ENCODE results near the gene PPIA. TPM values are rescaled to one million over a fixed set of nuclear protein-coding genes. Genes with fewer than 3 reads are reported as not detected.
A peak's percentile ranks its signal among the peaks of the same experiment; 100 is the strongest.

PPIA gene
- total RNA-seq (1,341 TPM), polyA plus RNA-seq (ENCODE audit: insufficient read depth in 1 of 8, insufficient read length in 8 of 8, low replicate concordance in 1 of 8) (1,000 to 10,000 TPM in 1 of 8 donors, 100 to 1,000 TPM in 7; 718 to 1,009 (median 821) TPM)
- long read RNA-seq, donor 1, transcript PPIA-203 (4 exons, 544 nt) = minor isoform, 5 of 363 reads
- long read RNA-seq, donor 1, transcript PPIA-204 (5 exons, 2,238 nt) = major isoform, 325 of 363 reads
- long read RNA-seq, donor 1, partial matches to known transcripts = 23 of 363 reads
- long read RNA-seq, donor 1, other reads (novel, unspliced or antisense) = 0 of 363 reads
- long read RNA-seq, donor 2, transcript PPIA-204 (5 exons, 2,238 nt) = major isoform, 92 of 104 reads
- long read RNA-seq, donor 2, partial matches to known transcripts = 7 of 104 reads
- long read RNA-seq, donor 2, other reads (novel, unspliced or antisense) = 0 of 104 reads
- long read RNA-seq, donor 3, transcript PPIA-204 (5 exons, 2,238 nt) = major isoform, 522 of 580 reads
- long read RNA-seq, donor 3, transcript PPIA-208 (6 exons, 907 nt) = minor isoform, 7 of 580 reads
- long read RNA-seq, donor 3, transcript PPIA-203 (4 exons, 544 nt) = minor isoform, 5 of 580 reads
- long read RNA-seq, donor 3, partial matches to known transcripts = 27 of 580 reads
- long read RNA-seq, donor 3, other reads (novel, unspliced or antisense) = 13 of 580 reads
- long read RNA-seq, donor 4, transcript PPIA-201 (6 exons, 818 nt) = minor isoform, 7 of 746 reads
- long read RNA-seq, donor 4, transcript PPIA-204 (5 exons, 2,238 nt) = major isoform, 651 of 746 reads
- long read RNA-seq, donor 4, transcript PPIA-203 (4 exons, 544 nt) = minor isoform, 6 of 746 reads
- long read RNA-seq, donor 4, partial matches to known transcripts = 41 of 746 reads
- long read RNA-seq, donor 4, other reads (novel, unspliced or antisense) = 37 of 746 reads
- long read RNA-seq, donor 5, transcript PPIA-208 (6 exons, 907 nt) = minor isoform, 9 of 2,073 reads
- long read RNA-seq, donor 5, transcript PPIA-201 (6 exons, 818 nt) = minor isoform, 22 of 2,073 reads
- long read RNA-seq, donor 5, transcript PPIA-204 (5 exons, 2,238 nt) = major isoform, 1,795 of 2,073 reads
- long read RNA-seq, donor 5, transcript PPIA-203 (4 exons, 544 nt) = minor isoform, 31 of 2,073 reads
- long read RNA-seq, donor 5, partial matches to known transcripts = 145 of 2,073 reads
- long read RNA-seq, donor 5, other reads (novel, unspliced or antisense) = 66 of 2,073 reads
- long read RNA-seq, donor 6, transcript PPIA-201 (6 exons, 818 nt) = minor isoform, 17 of 1,626 reads
- long read RNA-seq, donor 6, transcript PPIA-203 (4 exons, 544 nt) = minor isoform, 16 of 1,626 reads
- long read RNA-seq, donor 6, transcript PPIA-207 (3 exons, 570 nt) = minor isoform, 6 of 1,626 reads
- long read RNA-seq, donor 6, transcript PPIA-204 (5 exons, 2,238 nt) = major isoform, 1,467 of 1,626 reads
- long read RNA-seq, donor 6, partial matches to known transcripts = 58 of 1,626 reads
- long read RNA-seq, donor 6, other reads (novel, unspliced or antisense) = 56 of 1,626 reads
- long read RNA-seq, donor 7, transcript PPIA-203 (4 exons, 544 nt) = minor isoform, 19 of 1,822 reads
- long read RNA-seq, donor 7, transcript PPIA-207 (3 exons, 570 nt) = minor isoform, 6 of 1,822 reads
- long read RNA-seq, donor 7, transcript PPIA-201 (6 exons, 818 nt) = minor isoform, 6 of 1,822 reads
- long read RNA-seq, donor 7, transcript PPIA-204 (5 exons, 2,238 nt) = major isoform, 1,174 of 1,822 reads
- long read RNA-seq, donor 7, partial matches to known transcripts = 538 of 1,822 reads
- long read RNA-seq, donor 7, other reads (novel, unspliced or antisense) = 77 of 1,822 reads
- long read RNA-seq, donor 8, transcript PPIA-203 (4 exons, 544 nt) = minor isoform, 8 of 902 reads
- long read RNA-seq, donor 8, transcript PPIA-204 (5 exons, 2,238 nt) = major isoform, 807 of 902 reads
- long read RNA-seq, donor 8, transcript PPIA-201 (6 exons, 818 nt) = minor isoform, 7 of 902 reads
- long read RNA-seq, donor 8, partial matches to known transcripts = 71 of 902 reads
- long read RNA-seq, donor 8, other reads (novel, unspliced or antisense) = 5 of 902 reads
- long read RNA-seq, donor 9, transcript PPIA-201 (6 exons, 818 nt) = minor isoform, 5 of 722 reads
- long read RNA-seq, donor 9, transcript PPIA-203 (4 exons, 544 nt) = minor isoform, 13 of 722 reads
- long read RNA-seq, donor 9, transcript PPIA-204 (5 exons, 2,238 nt) = major isoform, 606 of 722 reads
- long read RNA-seq, donor 9, partial matches to known transcripts = 77 of 722 reads
- long read RNA-seq, donor 9, other reads (novel, unspliced or antisense) = 17 of 722 reads
- long read RNA-seq, donor 10, transcript PPIA-201 (6 exons, 818 nt) = minor isoform, 6 of 1,608 reads
- long read RNA-seq, donor 10, transcript PPIA-204 (5 exons, 2,238 nt) = major isoform, 1,046 of 1,608 reads
- long read RNA-seq, donor 10, transcript PPIA-208 (6 exons, 907 nt) = minor isoform, 7 of 1,608 reads
- long read RNA-seq, donor 10, partial matches to known transcripts = 463 of 1,608 reads
- long read RNA-seq, donor 10, other reads (novel, unspliced or antisense) = 78 of 1,608 reads
- long read RNA-seq, donor 11, transcript PPIA-207 (3 exons, 570 nt) = minor isoform, 5 of 859 reads
- long read RNA-seq, donor 11, transcript PPIA-201 (6 exons, 818 nt) = minor isoform, 11 of 859 reads
- long read RNA-seq, donor 11, transcript PPIA-204 (5 exons, 2,238 nt) = major isoform, 729 of 859 reads
- long read RNA-seq, donor 11, transcript PPIA-203 (4 exons, 544 nt) = minor isoform, 9 of 859 reads
- long read RNA-seq, donor 11, partial matches to known transcripts = 82 of 859 reads
- long read RNA-seq, donor 11, other reads (novel, unspliced or antisense) = 17 of 859 reads

DNA sequence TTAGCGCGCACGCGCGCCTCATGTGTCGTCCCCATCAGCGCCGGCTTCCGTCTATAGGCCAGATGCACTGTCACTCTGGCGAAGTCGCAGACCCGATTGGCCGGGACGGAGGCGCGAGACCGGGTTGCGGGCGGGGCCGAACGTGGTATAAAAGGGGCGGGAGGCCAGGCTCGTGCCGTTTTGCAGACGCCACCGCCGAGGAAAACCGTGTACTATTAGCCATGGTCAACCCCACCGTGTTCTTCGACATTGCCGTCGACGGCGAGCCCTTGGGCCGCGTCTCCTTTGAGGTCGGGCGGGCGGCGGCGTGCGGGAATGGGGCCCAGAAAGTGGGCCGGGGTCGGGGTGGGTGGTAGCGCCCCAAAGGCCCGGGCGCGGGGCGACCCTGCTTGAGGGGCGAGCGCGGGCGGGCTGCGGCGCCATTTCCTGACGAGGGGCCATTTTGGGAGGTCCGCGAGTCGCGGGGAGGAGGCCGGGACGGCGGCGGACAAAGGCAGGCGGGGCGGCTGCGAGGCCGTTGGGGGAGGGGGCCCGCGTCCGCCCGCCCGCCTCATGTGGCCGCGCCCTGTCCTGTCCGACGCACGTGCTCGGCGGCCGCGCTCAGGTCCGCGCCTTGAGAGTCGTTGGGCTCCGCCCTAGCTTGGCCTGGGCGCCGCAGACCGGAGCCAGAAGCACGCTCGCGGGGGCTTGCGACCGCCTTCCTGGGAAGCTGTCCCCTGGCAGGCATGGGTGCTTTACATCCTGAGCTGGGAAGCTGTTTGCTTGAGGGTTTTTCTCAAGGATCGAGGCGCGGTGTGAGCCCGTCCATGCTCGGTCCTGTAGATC, at the start of gene PPIA:
TSS of gene PPIA (plus strand) at position 178 of the 825 bp plus-strand sequence. CDS start at position 222, 44 bp downstream.
- DNase-seq = peak; percentile 100
- peaks cover 25% of the 10 kb centered on the region for H3K36me3 ChIP-seq (ENCODE audit: control insufficient read depth, insufficient read depth, low read length)
- H3K27me3 ChIP-seq (ENCODE audit: control insufficient read depth, insufficient read depth, low read length) = no peaks in the 10 kb centered on the region
- WGBS (ENCODE audit: insufficient coverage) = under 1% methylated on average over 94 of the region's 99 CpGs
- peak within 1 kb of the TSS; percentile 99 for H3K27ac ChIP-seq (ENCODE audit: low read length)
- H3K4me1 ChIP-seq (ENCODE audit: control insufficient read depth, insufficient read depth, low read length) = peaks cover 16% of the 10 kb centered on the region
- H3K4me3 ChIP-seq (ENCODE audit: low read length) = peak within 1 kb of the TSS; percentile 91
- no peaks in the 10 kb centered on the region for H3K9me3 ChIP-seq (replicated peaks; ENCODE audit: control insufficient read depth, low read depth, low read length)

DNA sequence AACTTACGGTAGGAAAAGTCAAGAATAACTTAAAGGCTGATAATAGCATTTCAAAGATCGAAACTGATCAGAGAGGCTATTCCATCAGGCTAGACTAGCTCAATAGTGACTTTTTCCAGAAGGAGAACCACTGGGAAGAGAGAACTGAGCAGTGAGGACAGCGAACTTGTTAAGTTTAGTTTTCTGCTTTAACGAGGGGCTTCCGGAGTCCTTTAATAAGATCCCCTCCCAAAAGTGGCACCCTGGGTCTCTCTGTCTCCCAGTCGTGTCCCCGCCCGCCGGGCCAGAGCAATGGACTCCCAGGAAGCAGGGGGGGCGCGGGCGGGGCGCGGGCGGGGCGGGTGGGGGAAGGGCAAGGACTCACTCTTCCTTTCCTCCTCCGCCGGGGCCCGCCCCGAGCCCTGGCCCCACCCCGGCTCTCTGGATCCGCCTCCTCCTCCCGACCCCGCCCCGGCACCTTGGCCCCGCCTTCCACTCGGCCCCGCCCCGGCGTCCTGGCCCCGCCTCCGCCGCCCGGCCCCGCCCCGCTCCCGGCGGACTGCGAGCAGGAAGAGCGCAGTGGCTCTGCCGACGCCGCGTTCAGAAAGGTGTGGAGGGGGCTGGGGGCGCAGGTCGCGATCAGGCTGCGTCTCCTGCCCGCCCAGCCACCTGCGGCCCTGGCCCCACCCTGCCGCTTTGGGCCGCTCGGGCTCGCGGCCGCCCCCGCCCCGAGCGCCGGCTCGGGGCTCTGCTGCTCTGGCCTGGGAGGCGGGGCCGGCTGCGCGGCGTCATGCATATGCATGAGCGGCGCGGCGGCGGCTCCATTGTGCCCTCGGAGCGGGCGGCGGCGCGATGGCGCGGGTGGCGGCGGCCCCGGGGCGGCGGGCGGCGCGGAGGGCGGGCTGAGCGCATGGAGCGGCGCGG, 48.2 kb upstream of the PPIA start, which contains the start of gene ZMIZ2:
TSS of gene ZMIZ2 (plus strand) at position 803 of the 903 bp plus-strand sequence. CDS start 7,403 bp downstream, outside the sequence.
- DNase-seq = peak; percentile 95
- Histone ChIP-seq H3K27me3 (ENCODE audit: control insufficient read depth, insufficient read depth, low read length) (no peaks in the 10 kb centered on the region), H3K36me3 (ENCODE audit: control insufficient read depth, insufficient read depth, low read length) (peaks cover 17% of the 10 kb centered on the region), H3K9me3 (replicated peaks; ENCODE audit: control insufficient read depth, low read depth, low read length) (no peaks in the 10 kb centered on the region), H3K4me1 (ENCODE audit: control insufficient read depth, insufficient read depth, low read length) (peaks cover 23% of the 10 kb centered on the region), H3K27ac (ENCODE audit: low read length) (peak within 1 kb of the TSS; percentile 89), H3K4me3 (ENCODE audit: low read length) (peak within 1 kb of the TSS; percentile 85)
- under 1% methylated on average over 78 of the region's 92 CpGs for WGBS (ENCODE audit: insufficient coverage)

DNA sequence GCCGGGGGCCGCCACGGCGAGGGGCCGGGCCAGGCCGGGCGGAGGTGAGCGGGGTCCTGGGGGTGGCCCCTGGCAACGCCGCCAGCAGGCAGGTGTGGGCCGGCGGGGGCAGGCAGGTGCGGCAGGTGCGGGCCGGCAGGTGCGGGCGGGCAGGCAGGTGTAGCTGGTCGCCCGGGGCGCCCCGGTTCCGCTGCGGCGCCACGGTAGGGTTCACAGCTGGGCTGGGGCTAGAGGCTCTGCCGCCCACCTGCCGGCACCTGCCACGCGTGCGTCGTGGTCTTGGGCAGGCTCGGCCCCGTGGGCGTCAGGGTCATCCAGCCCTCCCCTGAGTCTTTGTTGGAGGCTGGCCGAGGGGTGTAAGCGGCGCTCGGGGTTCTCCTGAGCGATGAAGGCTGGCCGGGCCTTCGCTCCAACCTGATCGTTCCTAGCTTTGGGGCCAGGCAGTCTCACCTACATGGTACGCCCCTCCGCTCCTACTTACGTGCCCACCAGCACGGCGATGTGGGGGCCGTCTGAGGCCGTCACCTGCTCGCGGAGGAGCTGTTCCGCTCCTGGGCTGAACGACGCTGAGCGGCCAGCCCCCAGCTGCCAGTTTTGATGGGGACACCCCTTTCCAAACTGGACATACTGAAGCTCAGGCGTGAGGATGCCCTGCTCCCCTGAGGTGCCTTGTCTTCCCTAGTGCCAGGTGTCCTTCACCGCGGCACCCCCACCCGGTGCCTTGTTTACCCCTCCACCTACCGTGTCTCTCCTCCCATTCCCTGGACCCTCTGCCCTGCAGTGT, 47.3 kb upstream of the PPIA start:
- H3K36me3 ChIP-seq (ENCODE audit: control insufficient read depth, insufficient read depth, low read length) = peaks cover 17% of the 10 kb centered on the region
- peak overlapping the region; percentile 85 for H3K4me3 ChIP-seq (ENCODE audit: low read length)
- no peaks in the 10 kb centered on the region for H3K9me3 ChIP-seq (replicated peaks; ENCODE audit: control insufficient read depth, low read depth, low read length)
- peak overlapping the region; percentile 21 for H3K27ac ChIP-seq (ENCODE audit: low read length)
- 2% methylated on average over 51 of the region's 60 CpGs for WGBS (ENCODE audit: insufficient coverage)
- no peak for DNase-seq
- no peaks in the 10 kb centered on the region for H3K27me3 ChIP-seq (ENCODE audit: control insufficient read depth, insufficient read depth, low read length)
- peaks cover 24% of the 10 kb centered on the region for H3K4me1 ChIP-seq (ENCODE audit: control insufficient read depth, insufficient read depth, low read length)

DNA sequence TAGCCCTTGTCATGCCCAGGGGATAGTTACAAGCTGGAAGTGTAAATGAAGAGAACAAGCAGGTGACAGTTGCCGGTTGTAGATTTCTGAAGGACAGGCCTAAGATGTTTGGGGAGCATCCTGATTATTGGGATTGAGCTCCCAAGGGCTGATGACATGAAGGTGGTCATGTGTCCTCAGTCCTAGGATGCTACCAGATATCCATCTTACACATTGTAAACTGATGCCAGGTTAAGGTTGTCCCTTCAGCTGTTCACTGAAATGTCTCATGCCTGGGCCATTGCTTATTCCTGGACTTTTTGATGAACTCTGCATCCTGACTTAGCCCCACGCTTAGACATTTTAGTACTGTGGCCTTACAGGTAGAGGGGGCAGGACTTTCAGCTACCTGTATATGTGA, 46.5 kb upstream of the PPIA start:
- Histone ChIP-seq H3K4me1 (ENCODE audit: control insufficient read depth, insufficient read depth, low read length) (peaks cover 33% of the 10 kb centered on the region), H3K27ac (ENCODE audit: low read length) (no peak overlapping the region)

DNA sequence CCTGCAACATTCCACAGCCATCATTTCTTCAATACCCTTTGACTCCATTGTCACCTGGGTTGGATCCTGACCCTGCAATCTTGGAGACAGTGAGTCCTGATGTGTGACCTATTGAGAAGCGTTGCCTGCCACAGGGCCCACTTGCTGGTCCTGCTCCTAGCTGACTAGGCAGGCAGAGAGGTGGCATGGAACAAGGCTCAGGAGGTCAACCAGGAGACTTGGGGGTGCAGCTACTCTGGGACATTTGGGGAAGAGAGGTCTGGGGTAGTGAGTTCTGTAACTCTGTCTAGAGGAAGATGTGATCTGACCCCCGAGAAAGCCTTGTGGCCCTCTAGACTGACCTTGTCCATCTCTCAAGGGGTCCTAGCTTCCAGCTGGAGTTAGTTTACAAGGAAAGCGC, 46.1 kb upstream of the PPIA start:
- Histone ChIP-seq H3K27ac (ENCODE audit: low read length) (no peak overlapping the region), H3K36me3 (ENCODE audit: control insufficient read depth, insufficient read depth, low read length) (peaks cover 17% of the 10 kb centered on the region), H3K27me3 (ENCODE audit: control insufficient read depth, insufficient read depth, low read length) (no peaks in the 10 kb centered on the region), H3K9me3 (replicated peaks; ENCODE audit: control insufficient read depth, low read depth, low read length) (no peaks in the 10 kb centered on the region), H3K4me1 (ENCODE audit: control insufficient read depth, insufficient read depth, low read length) (peaks cover 37% of the 10 kb centered on the region), H3K4me3 (ENCODE audit: low read length) (no peak overlapping the region)
- 87% methylated on average over 3 of the region's 3 CpGs for WGBS (ENCODE audit: insufficient coverage)
- no peak for DNase-seq

More for the DNA sequence above, 46.5 kb upstream of the PPIA start:
- Histone ChIP-seq H3K27me3 (ENCODE audit: control insufficient read depth, insufficient read depth, low read length) (no peaks in the 10 kb centered on the region), H3K36me3 (ENCODE audit: control insufficient read depth, insufficient read depth, low read length) (peaks cover 17% of the 10 kb centered on the region), H3K9me3 (replicated peaks; ENCODE audit: control insufficient read depth, low read depth, low read length) (no peaks in the 10 kb centered on the region), H3K4me3 (ENCODE audit: low read length) (peak overlapping the region; percentile 85)
- no peak for DNase-seq
- WGBS (ENCODE audit: insufficient coverage) = no CpG with 5 or more reads among the region's 2 CpGs

DNA sequence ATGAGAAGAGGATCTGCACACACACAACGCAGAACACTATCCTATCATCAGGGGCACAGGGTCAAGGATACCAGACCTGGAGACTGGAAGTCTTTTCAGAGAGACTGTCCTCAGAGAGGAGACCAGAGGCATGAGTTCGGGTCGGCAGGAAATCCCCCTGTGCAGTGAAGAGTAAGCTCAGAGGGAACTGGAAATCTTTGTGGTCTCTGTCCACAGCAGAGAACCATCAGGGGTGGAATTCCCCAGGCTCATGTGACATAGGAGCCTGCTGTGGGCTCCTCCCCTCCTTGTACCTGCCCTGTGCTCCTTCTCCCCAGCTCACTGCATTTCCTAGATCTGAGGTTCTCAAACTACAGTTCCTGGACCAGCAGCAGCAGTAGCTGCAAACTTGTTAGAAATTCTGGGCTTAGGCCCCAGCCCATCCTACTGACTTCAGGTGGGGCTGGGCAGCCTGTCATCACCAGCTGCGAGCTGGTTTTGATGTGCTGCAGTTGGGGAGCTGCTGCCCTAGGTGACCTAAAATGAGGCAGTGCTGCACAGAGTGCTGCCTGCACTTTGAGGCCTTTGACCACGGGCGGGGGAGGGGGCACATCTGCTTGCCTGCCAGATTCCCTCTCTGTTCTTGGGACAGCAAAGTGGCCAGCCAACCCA, 45.4 kb upstream of the PPIA start:
- 54% methylated on average over 5 of the region's 6 CpGs for WGBS (ENCODE audit: insufficient coverage)
- no peak overlapping the region for H3K27ac ChIP-seq (ENCODE audit: low read length)
- H3K9me3 ChIP-seq (replicated peaks; ENCODE audit: control insufficient read depth, low read depth, low read length) = no peaks in the 10 kb centered on the region
- H3K4me3 ChIP-seq (ENCODE audit: low read length) = no peak overlapping the region
- peaks cover 43% of the 10 kb centered on the region for H3K4me1 ChIP-seq (ENCODE audit: control insufficient read depth, insufficient read depth, low read length)
- DNase-seq = no peak
- H3K27me3 ChIP-seq (ENCODE audit: control insufficient read depth, insufficient read depth, low read length) = no peaks in the 10 kb centered on the region
- H3K36me3 ChIP-seq (ENCODE audit: control insufficient read depth, insufficient read depth, low read length) = peaks cover 17% of the 10 kb centered on the region

All from muscle of leg (tissue), 16 donors.